ENCODE results near the gene FLT3.

Gene FLT3

DNA sequence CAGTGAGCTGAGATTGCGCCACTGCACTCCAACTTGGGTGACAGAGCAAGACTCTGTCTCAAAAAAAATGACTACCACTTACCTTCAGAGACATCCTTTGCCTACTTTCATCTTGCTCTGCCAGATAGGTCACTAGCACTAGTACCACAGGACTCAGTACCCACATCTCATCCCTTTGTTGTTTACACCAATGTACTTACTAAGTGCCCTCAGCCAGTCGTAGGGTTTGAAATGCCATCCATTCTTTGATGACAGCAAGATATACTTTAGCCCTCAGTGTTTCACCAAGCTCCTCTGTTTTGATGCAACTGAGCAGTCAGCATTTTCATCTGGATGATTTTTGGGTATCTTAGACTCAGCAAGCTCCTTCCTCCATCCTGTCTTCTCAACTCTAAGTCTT, 118.0 kb downstream of the FLT3 start:
- TF ChIP-seq, protein P1, sequence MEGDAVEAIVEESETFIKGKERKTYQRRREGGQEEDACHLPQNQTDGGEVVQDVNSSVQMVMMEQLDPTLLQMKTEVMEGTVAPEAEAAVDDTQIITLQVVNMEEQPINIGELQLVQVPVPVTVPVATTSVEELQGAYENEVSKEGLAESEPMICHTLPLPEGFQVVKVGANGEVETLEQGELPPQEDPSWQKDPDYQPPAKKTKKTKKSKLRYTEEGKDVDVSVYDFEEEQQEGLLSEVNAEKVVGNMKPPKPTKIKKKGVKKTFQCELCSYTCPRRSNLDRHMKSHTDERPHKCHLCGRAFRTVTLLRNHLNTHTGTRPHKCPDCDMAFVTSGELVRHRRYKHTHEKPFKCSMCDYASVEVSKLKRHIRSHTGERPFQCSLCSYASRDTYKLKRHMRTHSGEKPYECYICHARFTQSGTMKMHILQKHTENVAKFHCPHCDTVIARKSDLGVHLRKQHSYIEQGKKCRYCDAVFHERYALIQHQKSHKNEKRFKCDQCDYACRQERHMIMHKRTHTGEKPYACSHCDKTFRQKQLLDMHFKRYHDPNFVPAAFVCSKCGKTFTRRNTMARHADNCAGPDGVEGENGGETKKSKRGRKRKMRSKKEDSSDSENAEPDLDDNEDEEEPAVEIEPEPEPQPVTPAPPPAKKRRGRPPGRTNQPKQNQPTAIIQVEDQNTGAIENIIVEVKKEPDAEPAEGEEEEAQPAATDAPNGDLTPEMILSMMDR (IDR thresholded peaks at IDR 0.05; ENCODE audit: low read depth, low read length), result no peak
- TF ChIP-seq EZH2phosphoT487 (IDR thresholded peaks at IDR 0.05; ENCODE audit: low read depth), result no peak
- H4K20me1 ChIP-seq (ENCODE audit: insufficient read depth, low read length), result no peaks in the 10 kb centered on the region
- no peak overlapping the region for H2AFZ ChIP-seq (ENCODE audit: low read depth, low read length)
- no peaks in the 10 kb centered on the region for H3K9me3 ChIP-seq (ENCODE audit: insufficient read depth, low read length)
- H3K4me2 ChIP-seq (ENCODE audit: low read length), result no peak overlapping the region
- H3K4me1 ChIP-seq (ENCODE audit: low read length), result 0 out of 2 replicates have a peak, but pooled peaks cover 5% of the 10 kb centered on the region
- H3K27ac ChIP-seq (ENCODE audit: low read length), result no peak overlapping the region
- H3K4me3 ChIP-seq (ENCODE audit: low read length), result no peak overlapping the region
- H3K79me2 ChIP-seq (ENCODE audit: low read length), result no peaks in the 10 kb centered on the region
- H3K36me3 ChIP-seq (replicated peaks; ENCODE audit: low read depth, low read length), result no peaks in the 10 kb centered on the region
- no peak overlapping the region for H3K9ac ChIP-seq (ENCODE audit: low read length)
- H3K27me3 ChIP-seq (ENCODE audit: low read depth, low read length), result peaks cover 11% of the 10 kb centered on the region

DNA sequence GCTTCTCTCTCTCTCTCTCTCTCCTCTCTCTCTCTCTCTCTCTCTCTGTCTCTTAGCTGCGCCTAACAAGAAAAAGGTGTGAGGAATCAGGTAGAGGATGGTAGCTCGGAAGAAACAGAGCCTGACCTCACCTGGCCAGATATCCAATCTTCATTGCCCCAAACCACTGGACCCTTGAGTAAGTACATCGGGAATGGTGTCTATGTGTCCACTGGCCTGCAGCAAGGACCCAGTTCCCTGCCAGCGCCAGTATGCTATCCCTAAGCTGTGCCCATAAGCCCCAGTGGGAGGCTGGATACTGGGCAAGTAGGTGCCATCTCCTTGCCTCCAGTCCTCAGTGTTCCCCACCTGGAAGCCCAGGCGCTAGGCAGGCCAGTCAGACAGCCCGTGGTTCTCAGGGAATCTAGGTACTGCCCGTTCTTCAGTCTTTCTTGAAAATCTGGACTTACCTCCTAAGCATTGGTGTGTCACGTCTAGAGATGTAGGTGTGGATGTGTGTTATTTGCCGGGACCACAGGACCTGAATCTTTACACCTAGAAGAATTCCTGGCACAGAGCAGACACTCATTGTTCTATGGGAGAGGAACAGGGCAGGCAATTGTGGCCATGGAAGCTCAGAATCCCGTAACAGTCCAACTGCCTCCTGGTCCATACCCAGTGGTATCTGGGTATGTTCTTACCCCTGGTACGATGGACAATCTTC, 119.2 kb downstream of the FLT3 start:
- Histone ChIP-seq H3K9ac (ENCODE audit: low read length) (no peak overlapping the region), H3K27ac (ENCODE audit: low read length) (no peak overlapping the region), H3K4me1 (ENCODE audit: low read length) (0 out of 2 replicates have a peak, but pooled peaks cover 5% of the 10 kb centered on the region), H3K4me2 (ENCODE audit: low read length) (no peak overlapping the region), H3K36me3 (replicated peaks; ENCODE audit: low read depth, low read length) (no peaks in the 10 kb centered on the region), H3K79me2 (ENCODE audit: low read length) (no peaks in the 10 kb centered on the region), H2AFZ (ENCODE audit: low read depth, low read length) (no peak overlapping the region), H3K27me3 (ENCODE audit: low read depth, low read length) (peaks cover 11% of the 10 kb centered on the region), H3K4me3 (ENCODE audit: low read length) (no peak overlapping the region), H4K20me1 (ENCODE audit: insufficient read depth, low read length) (no peaks in the 10 kb centered on the region), H3K9me3 (ENCODE audit: insufficient read depth, low read length) (no peaks in the 10 kb centered on the region)
- TF ChIP-seq EZH2phosphoT487 (IDR thresholded peaks at IDR 0.05; ENCODE audit: low read depth), result no peak
- TF ChIP-seq, protein P1 (IDR thresholded peaks at IDR 0.05; ENCODE audit: low read depth, low read length), result no peak

DNA sequence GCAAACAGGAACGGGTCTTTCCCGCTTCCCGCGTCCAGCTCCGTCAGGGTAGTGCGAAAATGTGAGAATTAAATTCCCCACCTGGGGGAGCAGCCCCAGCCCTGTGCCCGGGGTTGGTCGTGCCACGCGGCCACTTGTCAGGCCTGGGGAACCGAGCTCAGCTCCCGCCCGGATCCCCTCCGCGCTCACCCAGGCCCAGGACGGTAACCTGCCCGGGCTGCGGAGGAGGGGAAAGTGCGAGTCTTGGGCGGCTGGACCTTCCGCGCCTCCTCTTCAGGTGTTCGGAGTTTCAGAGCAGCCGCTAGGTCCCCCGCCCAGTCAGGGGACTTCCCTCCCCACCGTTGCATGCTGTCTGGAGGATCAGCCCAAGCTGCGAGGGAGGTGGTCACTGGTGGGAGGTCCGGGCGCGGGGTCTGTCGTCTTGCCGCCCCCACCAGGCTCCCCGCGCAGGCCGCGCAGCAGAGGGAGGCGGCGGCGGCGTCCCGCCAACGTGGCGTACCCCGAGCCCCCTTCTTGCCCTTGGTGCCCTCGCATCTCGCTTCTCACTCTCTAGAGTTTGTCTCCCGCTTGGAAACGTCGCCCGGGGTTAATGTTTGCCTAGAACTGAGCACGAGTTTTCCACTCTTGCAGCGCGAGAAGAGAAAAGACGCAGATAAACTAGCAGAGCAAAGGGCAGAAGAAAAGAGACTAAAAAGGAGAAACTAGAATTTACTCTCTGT, 119.9 kb downstream of the FLT3 start:
- TF ChIP-seq, protein P1 (IDR thresholded peaks at IDR 0.05; ENCODE audit: low read depth, low read length), result no peak
- no peak for TF ChIP-seq EZH2phosphoT487 (IDR thresholded peaks at IDR 0.05; ENCODE audit: low read depth)
- Histone ChIP-seq H3K9me3 (ENCODE audit: insufficient read depth, low read length) (no peaks in the 10 kb centered on the region), H3K27me3 (ENCODE audit: low read depth, low read length) (peaks cover 11% of the 10 kb centered on the region), H3K36me3 (replicated peaks; ENCODE audit: low read depth, low read length) (no peaks in the 10 kb centered on the region), H2AFZ (ENCODE audit: low read depth, low read length) (no peak overlapping the region), H3K4me2 (ENCODE audit: low read length) (no peak overlapping the region), H3K4me3 (ENCODE audit: low read length) (no peak overlapping the region), H3K9ac (ENCODE audit: low read length) (no peak overlapping the region), H3K27ac (ENCODE audit: low read length) (no peak overlapping the region), H3K4me1 (ENCODE audit: low read length) (0 out of 2 replicates have a peak, but pooled peaks cover 5% of the 10 kb centered on the region), H4K20me1 (ENCODE audit: insufficient read depth, low read length) (no peaks in the 10 kb centered on the region), H3K79me2 (ENCODE audit: low read length) (no peaks in the 10 kb centered on the region)

DNA sequence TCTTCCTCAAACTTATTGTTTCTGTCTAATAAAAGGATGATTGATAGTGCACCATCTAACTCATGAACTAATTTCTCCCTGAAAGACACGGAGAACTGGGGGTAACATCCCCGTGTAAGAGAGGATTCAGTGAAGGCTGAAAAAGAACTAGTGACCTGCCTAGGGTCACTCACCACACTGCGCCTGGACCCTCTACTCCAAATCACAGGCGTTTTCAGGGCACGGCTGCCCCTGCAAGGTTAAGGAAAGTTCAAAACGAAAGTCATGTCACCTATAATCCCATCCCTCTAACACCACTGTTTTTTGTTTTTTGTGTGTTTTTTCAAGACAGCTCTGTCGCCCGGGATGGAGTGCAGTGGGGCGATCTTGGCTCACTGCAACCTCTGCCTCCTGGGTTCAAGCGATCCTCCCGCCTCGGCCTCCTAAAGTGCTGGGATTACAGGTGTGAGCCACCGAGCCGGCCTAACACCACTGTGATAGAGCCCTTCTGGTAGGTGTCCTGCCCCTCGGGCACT, 120.6 kb downstream of the FLT3 start:
- H3K9me3 ChIP-seq (ENCODE audit: insufficient read depth, low read length), result no peaks in the 10 kb centered on the region
- no peaks in the 10 kb centered on the region for H4K20me1 ChIP-seq (ENCODE audit: insufficient read depth, low read length)
- H3K27ac ChIP-seq (ENCODE audit: low read length), result no peak overlapping the region
- H3K36me3 ChIP-seq (replicated peaks; ENCODE audit: low read depth, low read length), result no peaks in the 10 kb centered on the region
- peaks cover 11% of the 10 kb centered on the region for H3K27me3 ChIP-seq (ENCODE audit: low read depth, low read length)
- H3K4me3 ChIP-seq (ENCODE audit: low read length), result no peak overlapping the region
- TF ChIP-seq, protein P1 (IDR thresholded peaks at IDR 0.05; ENCODE audit: low read depth, low read length), result no peak
- no peak for TF ChIP-seq EZH2phosphoT487 (IDR thresholded peaks at IDR 0.05; ENCODE audit: low read depth)
- H3K4me1 ChIP-seq (ENCODE audit: low read length), result 0 out of 2 replicates have a peak, but pooled peaks cover 5% of the 10 kb centered on the region
- H2AFZ ChIP-seq (ENCODE audit: low read depth, low read length), result no peak overlapping the region
- no peaks in the 10 kb centered on the region for H3K79me2 ChIP-seq (ENCODE audit: low read length)
- H3K9ac ChIP-seq (ENCODE audit: low read length), result no peak overlapping the region
- H3K4me2 ChIP-seq (ENCODE audit: low read length), result no peak overlapping the region

All from OCI-LY3 (cell line).